GOT3 (cell line): ENCODE results near the gene KXD1.
"Not testable (repeated sequence)": the region's sequence is repeated elsewhere in the genome, so short reads cannot be mapped to it uniquely, and the experiment has no call there.

Experiments
- DNase-seq: peaks from one replicate; lab custom pipeline; 2025; ENCODE audit warnings: mixed read lengths; lab: John Stamatoyannopoulos, UW

Gene KXD1

DNA sequence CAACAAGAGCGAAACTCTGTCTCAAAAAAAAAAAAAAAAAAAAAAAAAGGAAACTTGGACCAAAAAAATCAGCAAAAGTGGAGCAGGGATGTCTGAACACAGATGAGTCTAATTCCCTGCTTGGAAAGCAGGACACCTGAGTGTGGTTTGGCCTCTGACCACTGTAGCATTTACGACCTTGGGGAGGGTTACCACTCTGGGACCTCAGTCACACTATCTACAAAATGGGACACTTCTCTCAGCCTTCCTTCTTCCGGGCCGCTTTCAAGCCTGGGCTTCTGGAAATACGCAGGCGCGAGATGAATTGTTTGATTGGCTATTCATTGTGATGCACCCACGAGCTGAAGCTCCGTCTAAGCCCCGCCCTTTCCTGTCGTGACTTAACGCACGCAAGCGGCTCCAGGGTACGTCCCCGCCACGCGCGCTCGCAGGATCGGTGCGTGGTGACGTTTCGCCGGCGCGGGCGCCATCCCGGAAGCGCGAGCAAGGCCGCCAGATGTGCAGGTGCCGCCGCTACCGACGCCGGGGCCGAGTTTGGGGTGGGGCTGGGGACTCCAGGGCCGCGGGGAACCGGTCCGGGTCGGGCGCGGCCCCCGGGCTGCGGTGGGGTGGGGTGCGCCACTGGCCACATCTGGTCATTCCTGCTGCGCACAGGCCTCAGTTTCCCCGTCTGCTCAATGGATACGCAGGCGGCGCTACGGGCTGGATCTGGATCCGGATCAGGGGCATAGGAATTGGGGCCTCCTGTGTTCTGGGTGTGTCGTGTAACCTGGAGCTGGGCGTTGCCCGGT, at the start of gene KXD1:
Gene KXD1 (plus strand): TSS at position 460 of the 791 bp plus-strand sequence. CDS start 4,187 bp downstream, outside the sequence.
- peak; percentile 74 for DNase-seq

- DNase-seq, result no peak
Measured at GRCh38 chr19:18508585-18508984, 49.1 kb upstream of the KXD1 start.

DNA sequence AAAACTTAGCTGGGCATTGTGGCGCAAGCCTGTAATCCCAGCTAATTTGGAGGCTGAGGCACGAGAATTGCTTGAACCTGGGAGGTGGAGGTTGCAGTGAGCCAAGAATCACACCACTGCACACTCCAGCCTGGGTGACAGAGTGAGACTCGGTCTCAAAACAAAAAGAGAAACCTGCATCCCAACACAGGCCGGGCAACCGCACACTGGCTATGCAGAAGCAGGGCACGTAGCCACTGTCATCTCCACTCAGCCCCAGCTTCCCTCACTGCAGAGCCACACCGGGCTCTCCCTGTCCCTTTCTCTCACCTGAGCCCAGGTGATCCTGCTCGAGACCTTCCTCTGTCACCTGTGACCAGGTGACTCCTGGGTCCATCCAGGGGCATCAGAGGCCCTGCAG, 47.5 kb upstream of the KXD1 start:
- no peak for DNase-seq

DNA sequence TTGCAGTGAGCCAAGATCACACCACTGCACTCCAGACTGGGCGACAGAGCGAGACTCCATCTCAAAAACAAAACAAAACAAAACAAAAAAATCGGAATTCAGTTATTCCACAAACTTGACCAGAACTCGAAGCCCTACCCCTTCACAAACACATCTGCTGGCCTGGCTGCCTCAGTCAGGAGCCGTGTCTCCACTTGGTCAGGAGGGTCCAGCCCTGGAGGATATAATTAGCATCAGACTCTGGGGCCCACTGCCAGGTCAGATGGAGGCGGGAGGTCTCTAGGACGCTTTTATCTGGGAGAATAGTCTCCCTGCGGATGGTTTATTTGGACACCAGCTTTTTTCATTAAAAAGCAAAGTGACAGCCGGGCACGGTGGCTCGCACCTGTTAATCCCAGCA, 43.8 kb upstream of the KXD1 start:
- no peak for DNase-seq

- no peak for DNase-seq
Measured at GRCh38 chr19:18514800-18515682, 42.6 kb upstream of the KXD1 start.

GRCh38 chr19:18515959-18516358, 41.7 kb upstream of the KXD1 start:
- no peak for DNase-seq

DNA sequence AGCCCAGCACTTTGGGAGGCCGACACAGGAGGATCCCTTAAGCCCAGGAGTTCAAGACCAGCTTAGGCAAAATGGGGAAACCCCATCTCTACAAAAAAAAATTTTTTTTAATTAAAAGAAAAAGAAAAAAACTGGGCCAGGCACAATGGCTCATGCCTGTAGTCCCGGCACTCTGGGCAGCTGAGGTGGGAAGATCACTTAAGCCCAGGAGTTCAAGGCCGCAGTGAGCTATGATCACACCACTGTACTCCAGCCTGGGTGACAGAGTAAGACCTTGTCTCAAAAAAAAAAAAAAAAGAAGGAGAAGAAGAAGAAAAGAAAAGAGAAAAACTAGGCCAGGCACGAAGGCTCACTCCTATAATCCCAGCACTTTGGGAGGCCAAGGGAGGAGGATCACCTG, 40.1 kb upstream of the KXD1 start:
- no peak for DNase-seq

DNA sequence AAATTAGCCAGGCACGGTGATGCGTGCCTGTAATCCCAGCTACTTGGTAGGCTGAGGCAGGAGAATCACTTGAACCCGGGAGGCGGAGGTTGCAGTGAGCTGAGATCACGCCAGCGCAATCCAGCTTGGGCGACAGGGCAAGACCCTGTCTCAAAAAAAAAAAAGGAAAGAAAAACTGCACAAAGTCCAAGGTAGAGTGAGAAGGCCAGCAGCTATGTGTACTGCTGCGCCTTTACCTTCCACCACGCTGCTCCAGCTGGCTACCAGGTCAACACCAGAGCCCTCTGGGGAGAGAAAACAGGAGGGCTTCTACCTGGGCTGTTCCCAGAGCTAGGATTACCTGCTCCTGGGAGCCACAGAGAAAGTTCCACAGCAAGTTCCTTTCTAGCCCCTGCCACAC, 39.0 kb upstream of the KXD1 start:
- no peak for DNase-seq

GRCh38 chr19:18519962-18520847, 37.5 kb upstream of the KXD1 start:
- peak; percentile 22 for DNase-seq

GRCh38 chr19:18520848-18521691, 36.6 kb upstream of the KXD1 start:
- DNase-seq, result no peak

GRCh38 chr19:18521692-18522123, 36.0 kb upstream of the KXD1 start, which contains the start of gene ELL:
Gene ELL, minus strand, starts transcription at chr19:18522070. Its CDS starts 15 bp downstream, at chr19:18522055.
- no peak for DNase-seq

GRCh38 chr19:18522124-18522861, 35.4 kb upstream of the KXD1 start:
- peak; percentile 99 for DNase-seq

- DNase-seq, result not testable (repeated sequence)
Measured at GRCh38 chr19:18522862-18523440, 34.7 kb upstream of the KXD1 start.

GRCh38 chr19:18523841-18524240, 33.8 kb upstream of the KXD1 start:
- DNase-seq, result no peak

- no peak for DNase-seq
Measured at GRCh38 chr19:18526316-18526715, 31.4 kb upstream of the KXD1 start.

DNA sequence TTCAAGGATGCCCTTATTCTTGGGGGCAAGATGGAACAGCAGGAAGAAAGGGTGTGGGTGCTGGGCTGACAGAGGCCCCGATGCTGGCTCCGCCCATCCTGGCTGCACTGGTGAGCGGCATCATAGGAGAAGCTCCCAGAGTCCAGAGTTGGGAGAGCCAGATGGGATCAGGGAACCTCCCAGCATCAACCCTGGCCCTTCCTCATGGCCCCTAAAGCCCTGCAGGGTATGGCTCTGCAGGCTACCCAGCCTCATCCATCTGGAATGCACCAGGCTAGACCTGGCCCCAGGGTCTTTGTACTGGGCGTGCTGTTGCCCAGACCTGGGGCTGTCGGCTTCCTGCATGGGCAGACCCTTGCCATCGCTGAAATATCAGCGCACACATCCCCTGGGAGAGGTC, 27.9 kb upstream of the KXD1 start:
- DNase-seq, result no peak

- no peak for DNase-seq
Measured at GRCh38 chr19:18531485-18531884, 26.2 kb upstream of the KXD1 start.

DNA sequence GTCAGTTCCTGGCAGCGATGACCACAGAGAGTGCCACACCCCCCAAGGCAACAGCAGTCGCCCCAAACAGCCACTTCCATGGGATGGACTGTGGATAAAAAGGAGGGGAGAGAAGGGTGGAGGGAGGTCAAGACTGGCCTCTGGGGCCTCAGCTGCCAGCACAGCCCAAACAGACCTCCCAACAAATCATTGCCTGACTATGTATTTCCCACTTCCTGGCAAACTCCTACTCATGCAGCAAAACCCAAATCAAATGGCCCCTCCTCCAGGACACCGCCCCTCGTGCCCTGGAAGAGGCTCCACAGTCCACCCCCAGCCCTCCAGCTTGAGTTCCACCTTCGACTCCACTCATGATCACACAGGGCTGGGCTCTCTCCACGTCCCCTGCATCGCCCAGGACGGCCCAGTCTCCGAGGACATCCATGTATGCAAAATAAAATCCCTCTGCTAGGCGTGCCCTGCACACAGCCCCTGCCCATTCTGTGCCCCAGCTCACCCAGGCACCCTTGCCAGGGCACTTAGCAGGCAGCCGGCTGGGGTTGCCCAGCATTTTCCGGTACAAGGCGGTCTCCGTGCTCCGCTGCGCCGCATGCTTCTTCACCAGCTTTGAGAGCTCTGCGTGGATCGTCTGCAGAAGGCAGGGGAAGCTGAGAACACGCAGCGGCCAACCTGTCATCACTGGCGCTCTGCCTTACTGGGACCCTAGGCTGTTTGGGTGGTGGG, 25.3 kb upstream of the KXD1 start:
- no peak for DNase-seq

- no peak for DNase-seq
Measured at GRCh38 chr19:18533058-18533457, 24.6 kb upstream of the KXD1 start.
